ENCODE data around the gene PHACTR1.

The PHACTR1 gene

GRCh38 chr6:13300643-13301590 lies 584.4 kb downstream of the PHACTR1 start:
- Histone ChIP-seq H3K36me3 (ENCODE audit: insufficient read depth, low read length) (peaks cover 7% of the 10 kb centered on the region; the same call in 1 of the 2 replicates), H2AFZ (ENCODE audit: low read length, unreplicated experiment) (no peak overlapping the region), H3K27me3 (ENCODE audit: insufficient read depth, low read length) (no peaks in the 10 kb centered on the region), H3K4me1 (ENCODE audit: control insufficient read depth, insufficient read depth, low read length, unreplicated experiment) (peaks cover 25% of the 10 kb centered on the region), H3K4me3 (ENCODE audit: low read depth, low read length) (no peak overlapping the region), H3K79me2 (ENCODE audit: control insufficient read depth, insufficient read depth, low read length, unreplicated experiment) (peaks cover 6% of the 10 kb centered on the region), H3K27ac (ENCODE audit: low read depth, low read length) (no peak overlapping the region)

DNA sequence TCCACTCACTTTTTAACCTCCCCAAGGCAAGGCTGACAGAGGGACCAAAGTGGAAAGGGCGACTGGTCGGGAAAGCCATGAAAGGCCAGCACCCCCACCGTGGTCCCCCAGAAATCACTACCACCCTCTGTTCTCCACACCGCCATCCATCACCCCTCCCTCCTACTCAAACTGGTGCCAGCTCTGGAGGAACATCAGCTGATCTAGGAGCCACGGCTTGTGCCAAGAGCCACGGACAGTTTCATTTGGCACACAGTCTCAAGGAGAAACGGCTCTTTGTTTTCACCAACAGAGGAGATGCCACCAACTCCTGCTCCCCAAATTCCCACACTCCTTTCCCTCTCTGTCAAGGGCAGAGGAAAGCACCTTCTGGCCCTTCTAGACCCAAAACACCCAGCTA lies 585.7 kb downstream of the PHACTR1 start:
- Histone ChIP-seq H3K4me1 (ENCODE audit: control insufficient read depth, insufficient read depth, low read length, unreplicated experiment) (peaks cover 32% of the 10 kb centered on the region), H2AFZ (ENCODE audit: low read length, unreplicated experiment) (no peak overlapping the region), H3K4me3 (ENCODE audit: low read depth, low read length) (no peak overlapping the region), H3K27me3 (ENCODE audit: insufficient read depth, low read length) (no peaks in the 10 kb centered on the region), H3K27ac (ENCODE audit: low read depth, low read length) (peak overlapping the region; percentile 93), H3K36me3 (ENCODE audit: insufficient read depth, low read length) (peaks cover 17% of the 10 kb centered on the region), H3K79me2 (ENCODE audit: control insufficient read depth, insufficient read depth, low read length, unreplicated experiment) (peaks cover 6% of the 10 kb centered on the region)

GRCh38 chr6:13302751-13303667 lies 586.4 kb downstream of the PHACTR1 start:
- H2AFZ ChIP-seq (ENCODE audit: low read length, unreplicated experiment): no peak overlapping the region
- peak overlapping the region; percentile 93 for H3K27ac ChIP-seq (ENCODE audit: low read depth, low read length)
- H3K4me1 ChIP-seq (ENCODE audit: control insufficient read depth, insufficient read depth, low read length, unreplicated experiment): peaks cover 39% of the 10 kb centered on the region
- peaks cover 6% of the 10 kb centered on the region for H3K79me2 ChIP-seq (ENCODE audit: control insufficient read depth, insufficient read depth, low read length, unreplicated experiment)
- no peaks in the 10 kb centered on the region for H3K27me3 ChIP-seq (ENCODE audit: insufficient read depth, low read length)
- H3K4me3 ChIP-seq (ENCODE audit: low read depth, low read length): no peak overlapping the region
- H3K36me3 ChIP-seq (ENCODE audit: insufficient read depth, low read length): peaks cover 19% of the 10 kb centered on the region

GRCh38 chr6:13303668-13304017 lies 587.1 kb downstream of the PHACTR1 start:
- H3K79me2 ChIP-seq (ENCODE audit: control insufficient read depth, insufficient read depth, low read length, unreplicated experiment): peaks cover 6% of the 10 kb centered on the region
- peaks cover 44% of the 10 kb centered on the region for H3K4me1 ChIP-seq (ENCODE audit: control insufficient read depth, insufficient read depth, low read length, unreplicated experiment)
- H2AFZ ChIP-seq (ENCODE audit: low read length, unreplicated experiment): no peak overlapping the region
- peaks cover 20% of the 10 kb centered on the region for H3K36me3 ChIP-seq (ENCODE audit: insufficient read depth, low read length)
- H3K27ac ChIP-seq (ENCODE audit: low read depth, low read length): peak overlapping the region; percentile 93
- H3K27me3 ChIP-seq (ENCODE audit: insufficient read depth, low read length): no peaks in the 10 kb centered on the region
- H3K4me3 ChIP-seq (ENCODE audit: low read depth, low read length): no peak overlapping the region

DNA sequence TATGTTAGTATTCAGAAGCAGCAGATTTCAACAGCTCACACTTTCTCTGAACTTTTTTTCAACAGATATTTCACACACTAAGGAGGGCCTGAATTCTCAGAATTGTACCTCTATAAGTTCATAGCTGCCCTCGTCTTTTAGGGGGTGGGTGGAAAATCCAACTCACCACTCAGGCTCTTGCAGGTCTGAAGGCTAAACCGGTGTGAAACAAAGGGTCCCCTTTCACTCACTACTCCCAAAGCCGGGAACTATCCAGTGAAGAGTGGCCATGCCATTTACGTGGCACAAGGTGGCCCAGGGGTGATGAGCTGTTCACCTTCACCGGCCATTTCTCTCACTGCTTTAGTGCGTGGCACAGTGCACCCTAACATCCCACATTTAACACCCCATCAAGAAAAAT lies 587.5 kb downstream of the PHACTR1 start:
- Histone ChIP-seq H3K27me3 (ENCODE audit: insufficient read depth, low read length) (no peaks in the 10 kb centered on the region), H3K36me3 (ENCODE audit: insufficient read depth, low read length) (peaks cover 25% of the 10 kb centered on the region), H3K4me3 (ENCODE audit: low read depth, low read length) (no peak overlapping the region), H2AFZ (ENCODE audit: low read length, unreplicated experiment) (no peak overlapping the region), H3K79me2 (ENCODE audit: control insufficient read depth, insufficient read depth, low read length, unreplicated experiment) (peaks cover 6% of the 10 kb centered on the region), H3K27ac (ENCODE audit: low read depth, low read length) (peak overlapping the region; percentile 93), H3K4me1 (ENCODE audit: control insufficient read depth, insufficient read depth, low read length, unreplicated experiment) (peaks cover 49% of the 10 kb centered on the region)

DNA sequence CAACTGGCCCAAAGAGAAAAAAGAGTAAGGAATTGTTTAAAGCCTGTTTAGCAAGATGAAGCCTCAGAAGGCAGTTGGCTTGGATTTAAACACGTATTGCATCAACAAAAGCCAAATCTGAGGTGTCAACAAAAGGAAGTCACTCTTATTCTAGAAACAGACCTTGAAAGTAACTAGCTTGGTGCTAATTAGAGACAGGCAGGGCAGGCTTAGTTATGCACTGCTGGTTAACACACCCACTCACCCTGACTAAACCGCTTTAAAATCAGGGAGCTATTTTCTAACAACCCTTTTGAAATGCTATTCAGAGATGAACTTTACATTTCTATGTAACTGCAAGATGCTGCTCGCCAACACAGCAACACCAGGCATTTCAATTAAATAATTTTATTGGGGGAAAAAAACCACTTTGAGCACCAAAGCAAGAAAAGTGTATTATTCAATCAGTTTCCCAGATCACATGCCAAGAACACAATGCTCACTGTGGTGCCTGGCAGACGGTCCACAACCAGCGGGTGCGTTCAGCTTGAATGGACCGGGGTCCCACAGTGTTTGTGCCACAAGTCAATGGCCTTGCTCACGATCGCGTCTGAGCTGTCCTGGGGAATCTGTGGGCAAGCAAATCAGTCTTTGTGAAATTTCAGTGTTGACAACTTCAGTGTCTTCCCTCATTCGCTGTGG lies 588.2 kb downstream of the PHACTR1 start:
- Histone ChIP-seq H3K4me3 (ENCODE audit: low read depth, low read length) (no peak overlapping the region), H2AFZ (ENCODE audit: low read length, unreplicated experiment) (no peak overlapping the region), H3K27me3 (ENCODE audit: insufficient read depth, low read length) (no peaks in the 10 kb centered on the region), H3K79me2 (ENCODE audit: control insufficient read depth, insufficient read depth, low read length, unreplicated experiment) (peaks cover 6% of the 10 kb centered on the region), H3K27ac (ENCODE audit: low read depth, low read length) (peak overlapping the region; percentile 93), H3K4me1 (ENCODE audit: control insufficient read depth, insufficient read depth, low read length, unreplicated experiment) (peaks cover 50% of the 10 kb centered on the region), H3K36me3 (ENCODE audit: insufficient read depth, low read length) (peaks cover 25% of the 10 kb centered on the region)

GRCh38 chr6:13305288-13305687 lies 588.7 kb downstream of the PHACTR1 start:
- H3K27me3 ChIP-seq (ENCODE audit: insufficient read depth, low read length): no peaks in the 10 kb centered on the region
- H3K36me3 ChIP-seq (ENCODE audit: insufficient read depth, low read length): peaks cover 25% of the 10 kb centered on the region
- peaks cover 6% of the 10 kb centered on the region for H3K79me2 ChIP-seq (ENCODE audit: control insufficient read depth, insufficient read depth, low read length, unreplicated experiment)
- H2AFZ ChIP-seq (ENCODE audit: low read length, unreplicated experiment): no peak overlapping the region
- peaks cover 50% of the 10 kb centered on the region for H3K4me1 ChIP-seq (ENCODE audit: control insufficient read depth, insufficient read depth, low read length, unreplicated experiment)
- peak overlapping the region; percentile 93; the same call in 1 of the 2 replicates for H3K27ac ChIP-seq (ENCODE audit: low read depth, low read length)
- no peak overlapping the region for H3K4me3 ChIP-seq (ENCODE audit: low read depth, low read length)

- H3K36me3 ChIP-seq (ENCODE audit: insufficient read depth, low read length): peaks cover 25% of the 10 kb centered on the region
- peaks cover 6% of the 10 kb centered on the region for H3K79me2 ChIP-seq (ENCODE audit: control insufficient read depth, insufficient read depth, low read length, unreplicated experiment)
- H2AFZ ChIP-seq (ENCODE audit: low read length, unreplicated experiment): no peak overlapping the region
- no peak overlapping the region; the same call in 1 of the 2 replicates for H3K27ac ChIP-seq (ENCODE audit: low read depth, low read length)
- peaks cover 50% of the 10 kb centered on the region for H3K4me1 ChIP-seq (ENCODE audit: control insufficient read depth, insufficient read depth, low read length, unreplicated experiment)
- no peak overlapping the region for H3K4me3 ChIP-seq (ENCODE audit: low read depth, low read length)
- no peaks in the 10 kb centered on the region for H3K27me3 ChIP-seq (ENCODE audit: insufficient read depth, low read length)
These were observed 589.2 kb downstream of the PHACTR1 start for GRCh38 chr6:13305791-13306190.

GRCh38 chr6:13307508-13307995 lies 591.0 kb downstream of the PHACTR1 start:
- H3K4me3 ChIP-seq (ENCODE audit: low read depth, low read length): no peak overlapping the region
- H2AFZ ChIP-seq (ENCODE audit: low read length, unreplicated experiment): peak overlapping the region; percentile 59
- H3K79me2 ChIP-seq (ENCODE audit: control insufficient read depth, insufficient read depth, low read length, unreplicated experiment): no peaks in the 10 kb centered on the region
- no peaks in the 10 kb centered on the region for H3K27me3 ChIP-seq (ENCODE audit: insufficient read depth, low read length)
- H3K4me1 ChIP-seq (ENCODE audit: control insufficient read depth, insufficient read depth, low read length, unreplicated experiment): peaks cover 43% of the 10 kb centered on the region
- H3K36me3 ChIP-seq (ENCODE audit: insufficient read depth, low read length): peaks cover 24% of the 10 kb centered on the region
- peak overlapping the region; percentile 98 for H3K27ac ChIP-seq (ENCODE audit: low read depth, low read length)

DNA sequence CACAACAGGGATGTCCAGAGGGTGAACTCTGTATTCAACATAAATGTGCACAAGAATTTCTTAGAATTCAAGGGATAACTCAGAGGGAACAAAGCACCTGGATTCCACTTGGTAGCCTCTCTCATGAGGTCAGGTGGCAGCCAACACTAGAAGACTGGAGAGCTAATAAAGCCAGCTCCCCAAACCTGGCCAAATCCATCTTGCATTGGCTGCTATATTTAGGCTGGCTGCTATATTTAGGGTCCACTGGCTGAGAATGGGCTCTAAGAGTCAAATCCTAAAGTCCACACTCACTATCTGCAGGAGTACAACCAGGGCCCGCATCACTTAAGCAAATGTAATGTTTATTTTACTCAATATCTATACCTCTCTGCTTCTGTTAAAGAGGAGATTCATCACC lies 591.8 kb downstream of the PHACTR1 start:
- peaks cover 37% of the 10 kb centered on the region for H3K4me1 ChIP-seq (ENCODE audit: control insufficient read depth, insufficient read depth, low read length, unreplicated experiment)
- H3K4me3 ChIP-seq (ENCODE audit: low read depth, low read length): no peak overlapping the region
- H3K27me3 ChIP-seq (ENCODE audit: insufficient read depth, low read length): no peaks in the 10 kb centered on the region
- no peaks in the 10 kb centered on the region for H3K79me2 ChIP-seq (ENCODE audit: control insufficient read depth, insufficient read depth, low read length, unreplicated experiment)
- H3K36me3 ChIP-seq (ENCODE audit: insufficient read depth, low read length): peaks cover 24% of the 10 kb centered on the region
- peak overlapping the region; percentile 98 for H3K27ac ChIP-seq (ENCODE audit: low read depth, low read length)
- no peak overlapping the region for H2AFZ ChIP-seq (ENCODE audit: low read length, unreplicated experiment)

Measured in ACC112 (cell line).